ENCODE data around the gene NFIC. TPM values are rescaled to one million over a fixed set of nuclear protein-coding genes. Genes with fewer than 3 reads are reported as not detected.

The NFIC gene
- polyA plus RNA-seq, 1 of the 3 experiments (the other 2 are of a cell fraction), result 7.2 TPM

GRCh38 chr19:3457528-3458228 lies 91.3 kb downstream of the NFIC start:
- peaks cover 26% of the 10 kb centered on the region for H4K20me1 ChIP-seq (ENCODE audit: insufficient read depth)
- ChIA-PET POLR2A (no interaction called here), CTCF (interaction anchor here (2.5 kb wide), 1 partner anchor 16 kb away, joined by 7 read pairs; no protein-coding TSS in a partner anchor)
- H3K4me1 ChIP-seq (ENCODE audit: control insufficient read depth in 1 of 2, insufficient read depth in 2 of 2, low read depth in 1 of 2, low read length in 1 of 2), result peaks cover 8 to 32% of the 10 kb centered on the region in 2 experiments; a peak in 2 of 4 replicates
- TF ChIP-seq GABPA (IDR thresholded peaks at IDR 0.05; ENCODE audit: low read depth) (no peak), RCOR1 (IDR thresholded peaks at IDR 0.05; ENCODE audit: low read length) (no peak), TCF12 (IDR thresholded peaks at IDR 0.05) (no peak), FOXJ3 (CRISPR knock-in tag; IDR thresholded peaks at IDR 0.05) (no peak), TAF1 (IDR thresholded peaks at IDR 0.05; ENCODE audit: borderline replicate concordance, low read depth, low read length) (no peak), SMC3 (IDR thresholded peaks at IDR 0.05; ENCODE audit: low read depth, low read length) (no peak), GATA2 (CRISPR knock-in tag; IDR thresholded peaks at IDR 0.05) (no peak), MAX (IDR thresholded peaks at IDR 0.05; ENCODE audit: low read depth) (no peak), IRF3 (IDR thresholded peaks at IDR 0.05; ENCODE audit: low read depth, low read length) (no peak), MEF2A (IDR thresholded peaks at IDR 0.05; ENCODE audit: borderline replicate concordance, low read depth) (no peak), USF1 (IDR thresholded peaks at IDR 0.05; ENCODE audit: borderline replicate concordance, low read depth) (no peak), NRF1 (IDR thresholded peaks at IDR 0.05; ENCODE audit: low read depth, low read length) (no peak), PBX3 (IDR thresholded peaks at IDR 0.05) (no peak), FOSL2 (IDR thresholded peaks at IDR 0.05; ENCODE audit: borderline replicate concordance, low read depth) (no peak)
- no peak overlapping the region for H3K4me2 ChIP-seq
- no peak overlapping the region for H3K9ac ChIP-seq
- H3K79me2 ChIP-seq (ENCODE audit: insufficient read depth), result peaks cover 30% of the 10 kb centered on the region; the same call in 1 of the 2 replicates
- no peaks in the 10 kb centered on the region for H3K27me3 ChIP-seq (ENCODE audit: insufficient read depth)
- no peaks in the 10 kb centered on the region for H3K9me2 ChIP-seq
- WGBS (ENCODE audit: low lambda C conversion rate), result 82% methylated on average over 14 of the region's 22 CpGs
- H3K36me3 ChIP-seq (replicated peaks in 1 of 2; ENCODE audit: control insufficient read depth in 1 of 2, insufficient read depth in 2 of 2, low read length in 1 of 2), result peaks cover 17 to 34% of the 10 kb centered on the region in 2 experiments
- H3K27ac ChIP-seq (ENCODE audit: low read depth in 2 of 2, low read length in 1 of 2), result peak overlapping the region; percentile 67 to 95; a peak in 3 of 4 replicates
- no peak for DNase-seq
- no peaks in the 10 kb centered on the region for H3K9me3 ChIP-seq
- H2AFZ ChIP-seq (ENCODE audit: low read depth), result no peak overlapping the region
- H3K4me3 ChIP-seq (ENCODE audit: low read depth in 2 of 2, low read length in 1 of 2), result no peak overlapping the region
- H3F3A ChIP-seq (replicated peaks; ENCODE audit: insufficient read depth), result peaks cover 6% of the 10 kb centered on the region

Measured in SK-N-SH (cell line).